GM19043 (cell line): Measurements from ENCODE around the gene GFOD1.
A peak's percentile ranks its signal among the peaks of the same experiment; 100 is the strongest.

Experiments used
- ATAC-seq: cut with Tn5 transposase; IDR thresholded peaks from one replicate; pipeline ENCODE4 v1.9.1; 2021; ENCODE audit warnings: low read depth; ENCODE audit not compliant: unreplicated experiment

GFOD1 gene

GRCh38 chr6:13427801-13428582 is 59.4 kb downstream of the GFOD1 start:
- peak; percentile 59 for ATAC-seq

DNA sequence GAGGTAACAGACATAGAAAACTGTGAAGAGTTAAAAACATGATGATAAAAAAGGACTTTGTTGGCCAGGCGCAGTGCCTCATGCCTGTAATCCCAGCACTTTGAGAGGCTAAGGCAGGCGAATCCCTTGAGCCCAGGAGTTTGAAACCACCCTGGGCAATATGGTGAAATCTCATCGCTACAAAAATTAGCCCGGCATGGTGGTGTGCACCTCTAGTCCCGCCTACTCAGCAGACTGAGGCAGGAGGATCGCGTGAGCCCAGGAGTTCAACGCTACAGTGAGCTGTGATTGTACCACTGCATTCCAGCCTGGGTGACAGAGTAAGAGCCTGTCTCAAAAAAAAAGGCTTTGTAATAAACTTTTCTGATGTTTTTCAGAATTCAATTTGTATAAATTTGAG is 60.1 kb downstream of the GFOD1 start:
- ATAC-seq: no peak

DNA sequence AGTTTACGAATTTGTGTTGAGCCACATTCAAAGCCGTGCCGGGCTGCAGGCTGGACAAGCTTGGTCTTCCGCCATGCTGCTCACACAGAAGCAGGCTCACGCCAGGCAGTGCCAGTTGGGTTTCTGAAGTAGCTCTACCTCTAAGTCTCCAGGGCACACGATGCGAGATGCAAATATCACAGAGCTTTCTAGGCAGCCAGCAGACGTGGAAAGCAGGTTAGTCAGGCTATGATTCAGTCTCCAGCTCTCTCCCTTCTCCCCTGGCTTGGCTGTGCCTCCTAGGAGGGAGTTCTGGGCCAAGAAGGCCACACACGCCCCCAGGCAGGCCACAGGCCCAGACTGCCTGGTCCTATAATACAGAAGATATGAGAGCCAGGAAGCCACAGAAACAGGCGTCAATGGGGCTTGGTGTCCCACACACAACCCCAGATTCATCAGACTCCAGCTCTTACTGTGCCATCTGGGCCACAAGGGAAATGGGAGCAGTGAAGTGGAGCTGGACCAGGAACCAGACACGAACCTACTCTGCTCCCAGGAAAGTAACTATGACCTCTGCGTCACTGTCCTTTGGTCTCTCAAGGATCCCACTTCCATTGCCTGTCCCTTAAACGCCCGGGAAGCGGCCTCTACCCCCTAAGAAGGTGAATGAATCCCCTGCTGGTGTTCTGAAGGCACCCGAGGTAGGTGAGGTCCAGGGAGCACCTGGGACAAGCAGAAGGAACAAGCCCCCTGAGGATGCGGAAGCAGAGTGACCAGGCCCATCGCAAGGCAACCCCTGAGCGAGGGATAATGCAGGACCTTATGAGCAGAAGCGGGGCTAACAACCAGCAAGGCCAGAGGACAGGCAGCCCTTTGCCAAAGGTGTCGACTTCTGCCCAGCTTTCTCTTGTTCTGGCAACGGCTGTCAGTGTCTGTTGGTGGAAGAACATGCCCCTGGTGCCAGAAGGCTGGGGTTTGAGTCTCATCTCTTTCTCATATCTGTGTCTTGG is 61.2 kb downstream of the GFOD1 start:
- no peak for ATAC-seq

- ATAC-seq: no peak
Observed at GRCh38 chr6:13425270-13425873, 62.0 kb downstream of the GFOD1 start.

DNA sequence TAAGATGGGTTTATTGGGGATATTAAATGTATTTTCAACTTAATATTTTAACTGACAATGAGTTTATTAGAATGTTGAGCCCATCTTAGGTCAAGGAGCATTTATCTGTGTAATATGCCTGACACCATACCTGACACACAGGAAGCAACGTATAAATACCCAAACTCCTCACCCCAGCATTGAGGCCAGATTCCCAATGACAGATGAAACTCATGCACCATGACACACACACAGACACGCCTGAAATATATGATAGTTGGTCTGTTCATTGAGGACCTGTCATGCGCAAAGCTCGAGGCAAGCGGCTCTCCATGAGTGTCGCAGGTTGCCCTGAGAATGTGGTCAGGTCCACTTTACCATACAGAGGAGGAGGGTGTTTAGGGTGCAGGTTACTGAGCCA is 64.1 kb downstream of the GFOD1 start:
- no peak for ATAC-seq

DNA sequence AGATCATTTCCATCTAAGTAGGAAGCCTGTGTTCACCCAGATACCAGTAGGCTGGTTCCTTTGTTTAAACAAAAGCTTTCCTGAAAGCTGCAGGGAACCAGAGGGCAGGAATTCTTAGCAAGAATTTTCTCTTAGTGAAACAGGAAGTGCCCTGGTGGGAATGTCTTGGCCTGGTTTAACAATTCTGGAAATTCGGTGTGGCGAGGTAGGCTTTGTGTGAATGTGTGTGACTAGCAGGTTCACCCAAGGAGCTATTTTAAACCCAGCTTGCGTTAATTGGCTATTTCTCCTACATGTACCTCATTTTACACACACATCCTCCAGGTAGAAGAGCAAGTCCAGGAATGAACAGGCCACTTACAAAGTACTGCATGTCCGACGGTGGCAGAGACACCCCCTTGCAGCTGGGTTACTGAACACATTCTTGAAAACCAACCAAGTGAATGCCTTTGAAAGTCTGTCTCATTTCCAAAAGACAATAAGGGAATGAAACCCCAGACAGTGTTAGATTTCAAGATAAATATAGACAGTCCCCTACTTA is 64.6 kb downstream of the GFOD1 start:
- no peak for ATAC-seq

DNA sequence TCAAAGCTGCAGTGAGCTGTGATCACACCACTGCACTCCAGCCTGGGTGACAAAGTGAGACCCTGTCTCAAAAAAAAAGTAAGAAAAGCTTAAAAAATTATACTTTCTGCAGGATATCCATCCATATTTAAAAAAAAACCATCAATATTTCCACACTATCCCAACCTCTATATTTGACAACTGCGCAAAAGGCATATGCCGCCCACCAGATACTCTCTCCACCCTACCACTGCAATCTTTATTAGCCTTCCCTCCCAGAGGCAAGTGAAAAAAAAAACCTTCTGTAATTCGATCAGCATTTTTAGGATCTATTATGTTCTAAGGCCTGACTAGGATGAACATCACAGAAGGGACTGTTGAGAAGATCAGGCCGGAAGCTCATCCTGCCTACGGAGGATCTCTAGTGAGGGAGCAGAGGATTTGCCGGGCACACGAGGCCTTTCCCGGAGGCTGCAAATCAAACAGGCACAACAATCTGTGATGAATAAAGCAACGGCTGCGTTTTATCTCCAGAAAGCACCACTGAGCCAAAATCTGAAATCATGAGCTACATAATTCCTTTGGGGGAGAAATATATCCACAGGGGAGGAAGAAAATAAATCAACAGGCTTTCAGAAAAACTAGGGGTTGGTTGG is 65.9 kb downstream of the GFOD1 start:
- no peak for ATAC-seq

DNA sequence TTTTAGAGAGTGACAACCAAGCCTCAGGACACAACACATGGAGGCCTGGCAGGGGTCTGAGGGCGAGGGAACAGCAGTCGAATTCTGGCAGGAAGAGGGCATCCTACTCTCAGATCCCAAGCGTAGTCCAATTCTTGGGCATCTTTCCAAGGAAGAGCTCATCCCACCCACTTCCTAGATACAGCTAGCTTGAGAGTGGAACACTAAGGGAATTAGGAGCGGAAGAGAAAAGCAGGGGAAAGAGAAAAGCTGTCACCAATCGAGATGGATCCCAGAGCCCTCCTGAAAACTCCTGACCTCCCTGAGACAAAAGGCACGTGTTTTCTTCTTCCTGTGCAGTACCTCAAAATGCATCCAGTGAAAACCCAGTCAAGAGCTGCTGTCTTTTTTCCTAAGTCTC is 67.1 kb downstream of the GFOD1 start:
- ATAC-seq: no peak

DNA sequence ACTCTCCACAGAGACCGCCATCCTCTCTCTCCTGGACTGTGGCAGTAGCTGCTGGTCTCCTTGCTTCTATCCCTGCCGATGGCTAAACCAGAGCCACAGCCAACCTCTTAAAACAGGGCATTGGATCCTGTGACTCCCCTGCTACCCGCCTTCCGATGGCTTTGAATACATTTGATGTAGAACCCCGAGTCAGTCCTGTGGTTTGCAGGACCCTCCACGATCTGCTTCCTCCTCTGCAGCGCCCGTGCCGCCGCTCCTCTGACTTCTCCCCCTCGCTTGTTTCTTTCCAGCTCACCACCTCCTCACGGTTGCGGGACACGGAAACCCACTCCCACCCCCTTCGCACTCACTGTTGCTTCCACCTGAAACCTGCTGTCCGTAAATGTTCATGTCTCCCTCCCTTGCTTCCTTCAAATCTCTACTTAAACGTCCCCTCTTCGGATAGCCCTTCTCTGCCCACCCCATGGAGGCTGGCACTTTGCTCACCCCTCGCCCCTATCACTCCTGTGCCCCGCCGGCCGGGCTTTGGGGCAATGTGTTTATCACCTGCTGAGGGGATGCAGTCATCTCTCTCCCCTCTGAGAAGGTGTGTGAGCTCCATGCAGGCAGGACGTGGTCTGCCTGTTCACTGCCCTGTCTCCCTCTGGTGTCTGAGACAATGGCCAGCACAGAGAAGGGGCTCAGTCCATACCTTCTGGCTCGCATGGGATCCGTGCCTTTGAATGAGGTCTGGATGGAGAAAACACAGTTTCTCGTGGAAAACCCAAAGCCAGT is 67.8 kb downstream of the GFOD1 start:
- no peak for ATAC-seq

DNA sequence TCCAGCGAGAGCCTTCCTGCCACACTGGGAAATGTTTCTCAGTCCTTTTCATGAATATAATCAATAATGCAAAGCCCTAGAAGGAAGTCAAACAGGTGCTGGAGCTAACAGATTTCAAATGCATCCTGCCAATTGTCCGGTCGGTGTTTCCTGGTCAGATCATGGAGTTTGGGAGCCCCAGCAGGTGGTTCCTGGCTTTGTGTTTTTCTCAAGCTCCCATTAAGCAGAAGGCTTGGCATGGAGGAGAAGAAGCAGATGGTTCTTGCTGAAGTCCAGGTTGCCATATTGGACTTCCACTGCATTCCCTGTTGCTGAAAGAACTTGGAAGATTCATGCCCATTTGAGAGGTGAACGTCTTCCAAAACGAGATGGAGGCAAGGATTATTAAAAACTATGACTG is 68.6 kb downstream of the GFOD1 start:
- no peak for ATAC-seq

DNA sequence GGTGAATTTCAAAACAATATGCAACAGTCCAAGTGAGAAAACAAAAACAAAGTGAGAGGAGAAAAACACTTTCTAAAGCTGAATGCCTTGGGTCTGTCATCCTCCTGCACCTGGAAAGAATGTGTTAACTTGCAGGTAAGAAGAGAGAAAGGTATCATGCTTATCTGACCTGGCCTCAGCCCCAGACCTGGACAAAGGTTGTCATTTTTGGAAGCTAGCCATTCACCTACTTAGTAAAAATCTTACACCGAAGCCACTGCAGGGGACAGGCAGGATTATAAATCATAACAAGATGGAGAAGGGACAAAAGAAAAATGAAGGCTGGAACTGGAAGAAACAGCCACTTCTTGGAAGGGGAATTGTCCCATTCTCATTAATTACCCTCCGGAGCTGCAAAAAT is 69.4 kb downstream of the GFOD1 start:
- ATAC-seq: no peak

DNA sequence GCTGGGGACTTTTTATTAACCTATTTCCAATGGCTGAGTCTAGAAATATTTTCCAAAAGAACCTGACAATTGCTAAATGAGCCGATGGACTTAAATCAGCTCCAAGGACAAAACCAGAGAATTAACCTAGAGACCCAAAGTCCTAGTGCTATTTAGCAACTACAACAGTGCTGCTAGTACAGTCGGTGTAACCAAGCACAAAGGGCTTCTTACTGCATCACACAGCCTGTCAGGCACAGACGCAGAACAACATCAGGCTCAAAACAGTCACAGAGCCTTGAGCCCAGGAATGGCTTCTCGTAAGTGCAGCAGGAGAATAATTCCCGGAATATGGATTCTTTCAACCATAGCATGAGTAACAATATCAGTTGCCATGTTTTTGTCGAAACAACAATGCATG is 70.0 kb downstream of the GFOD1 start:
- ATAC-seq: no peak

GRCh38 chr6:13415283-13415682 is 72.1 kb downstream of the GFOD1 start:
- ATAC-seq: no peak

GRCh38 chr6:13413900-13414555 is 73.4 kb downstream of the GFOD1 start:
- ATAC-seq: no peak

DNA sequence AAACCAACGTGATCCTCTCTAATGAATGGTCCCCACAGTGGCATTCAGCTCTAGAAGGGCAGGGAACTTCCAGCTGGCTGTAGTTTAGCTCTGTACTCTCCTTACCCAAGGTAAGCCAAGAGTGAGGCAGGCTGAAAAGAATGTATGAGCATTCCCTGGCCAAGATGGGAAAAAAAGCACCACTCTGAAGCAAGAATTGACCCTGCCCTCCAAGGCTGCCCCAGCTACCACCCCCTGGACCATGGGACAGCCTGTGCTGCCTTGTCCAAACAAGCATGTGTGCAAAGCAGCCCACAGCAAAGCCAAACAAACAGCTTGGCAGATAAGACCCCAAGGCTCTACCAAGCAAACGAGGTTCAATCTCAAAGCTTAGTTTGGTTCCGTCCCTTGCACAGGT is 73.9 kb downstream of the GFOD1 start:
- no peak for ATAC-seq

GRCh38 chr6:13412639-13413465 is 74.5 kb downstream of the GFOD1 start:
- ATAC-seq: no peak

DNA sequence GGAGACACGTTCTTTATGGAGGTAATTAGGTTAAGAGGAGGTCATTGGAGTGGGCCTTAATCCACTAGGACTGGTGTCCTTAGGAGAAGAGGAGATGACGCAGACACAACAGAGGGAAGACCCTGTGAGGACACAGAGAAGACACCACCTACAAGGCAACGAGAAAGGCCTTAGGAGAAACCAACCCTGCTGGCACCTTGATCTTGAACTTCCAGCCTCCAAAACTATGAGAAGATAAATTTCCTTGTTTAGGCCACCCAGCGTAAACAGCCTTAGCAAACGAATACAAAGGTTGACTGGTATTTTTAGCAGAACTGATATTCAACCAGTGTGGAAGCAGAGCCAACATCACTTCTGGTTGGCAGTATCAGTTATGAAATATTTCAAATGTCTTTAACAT is 75.2 kb downstream of the GFOD1 start:
- no peak for ATAC-seq

- no peak for ATAC-seq
Observed at GRCh38 chr6:13411484-13411883, 75.9 kb downstream of the GFOD1 start.
